Sigmoid colon (tissue), 4 donors: Measurements from ENCODE around the gene TMEM229B.

Experiments
- POLR2AphosphoS5 ChIP-seq, 4 donors: sonication (generic); formaldehyde crosslinking; IDR thresholded peaks; one replicate each; pipeline ENCODE4 v1.6.1; 2017; ENCODE audit warnings: antibody characterized with exemption in 4 of 4
- TF ChIP-seq, protein P1 (sequence below), 4 experiments: fragments of 450-650 bp in 3 of 4; fragments of 200-600 bp in 1 of 4; IDR thresholded peaks; one replicate each; pipeline ENCODE4 v1.5.1; 2016 to 2019; ENCODE audit warnings: antibody characterized with exemption in 4 of 4, mild to moderate bottlenecking in 3 of 4, moderate library complexity in 2 of 4

DNA sequence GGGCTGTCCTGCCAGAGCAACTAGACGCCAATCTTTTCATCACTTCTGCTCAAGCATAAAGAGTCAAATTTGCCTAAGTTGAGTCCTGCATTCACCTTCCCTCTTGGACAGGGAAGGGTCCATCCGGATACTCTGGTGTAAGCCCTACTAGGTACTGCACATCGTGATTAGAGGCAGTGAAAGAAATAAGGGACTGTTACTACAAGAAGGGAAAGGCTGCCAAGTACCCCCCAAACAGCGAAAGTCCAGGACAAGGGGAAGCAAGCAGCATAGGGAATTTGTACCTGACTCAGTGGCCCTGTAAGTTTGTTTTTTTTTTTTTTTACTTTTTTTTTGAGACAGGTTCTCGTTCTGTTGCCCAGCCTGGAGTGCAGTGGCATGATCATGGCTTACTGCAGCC is 30.9 kb upstream of the TMEM229B start:
- no peak for TF ChIP-seq POLR2AphosphoS5 (IDR thresholded peaks at IDR 0.05)
- TF ChIP-seq, protein P1, sequence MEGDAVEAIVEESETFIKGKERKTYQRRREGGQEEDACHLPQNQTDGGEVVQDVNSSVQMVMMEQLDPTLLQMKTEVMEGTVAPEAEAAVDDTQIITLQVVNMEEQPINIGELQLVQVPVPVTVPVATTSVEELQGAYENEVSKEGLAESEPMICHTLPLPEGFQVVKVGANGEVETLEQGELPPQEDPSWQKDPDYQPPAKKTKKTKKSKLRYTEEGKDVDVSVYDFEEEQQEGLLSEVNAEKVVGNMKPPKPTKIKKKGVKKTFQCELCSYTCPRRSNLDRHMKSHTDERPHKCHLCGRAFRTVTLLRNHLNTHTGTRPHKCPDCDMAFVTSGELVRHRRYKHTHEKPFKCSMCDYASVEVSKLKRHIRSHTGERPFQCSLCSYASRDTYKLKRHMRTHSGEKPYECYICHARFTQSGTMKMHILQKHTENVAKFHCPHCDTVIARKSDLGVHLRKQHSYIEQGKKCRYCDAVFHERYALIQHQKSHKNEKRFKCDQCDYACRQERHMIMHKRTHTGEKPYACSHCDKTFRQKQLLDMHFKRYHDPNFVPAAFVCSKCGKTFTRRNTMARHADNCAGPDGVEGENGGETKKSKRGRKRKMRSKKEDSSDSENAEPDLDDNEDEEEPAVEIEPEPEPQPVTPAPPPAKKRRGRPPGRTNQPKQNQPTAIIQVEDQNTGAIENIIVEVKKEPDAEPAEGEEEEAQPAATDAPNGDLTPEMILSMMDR (IDR thresholded peaks at IDR 0.05) = no peak
